Measurements from ENCODE around the gene GABBR1. TPM values are rescaled to one million over a fixed set of nuclear protein-coding genes. Genes with fewer than 3 reads are reported as not detected.

Gene GABBR1
- total RNA-seq, 1 donor from 2014 or later: 14.1 TPM

DNA sequence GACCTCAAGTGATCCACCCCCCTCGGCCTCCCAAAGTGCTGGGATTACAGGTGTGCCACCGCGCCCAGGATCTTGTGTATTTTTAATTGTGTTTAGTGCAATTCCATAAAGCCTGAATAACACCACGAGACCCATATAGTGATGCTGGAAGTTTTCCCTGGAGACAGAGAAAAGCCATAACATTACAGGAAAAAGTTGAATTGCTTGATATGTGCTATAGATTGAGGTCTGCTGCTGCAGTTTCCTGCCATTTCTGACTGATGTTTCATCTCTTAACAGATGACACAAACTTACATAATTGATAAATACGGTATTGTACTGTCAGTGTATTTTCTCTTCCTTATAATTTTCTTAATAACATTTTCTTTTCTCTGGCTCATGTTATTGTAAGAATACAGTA, 66.1 kb downstream of the GABBR1 start:
- Histone ChIP-seq H3K36me3 (ENCODE audit: control insufficient read depth, insufficient read depth, low read length) (no peaks in the 10 kb centered on the region), H3K27me3 (ENCODE audit: control insufficient read depth, insufficient read depth, low read length) (no peaks in the 10 kb centered on the region), H3K4me3 (ENCODE audit: low read depth, low read length) (no peak overlapping the region)
- TF ChIP-seq, protein P1, sequence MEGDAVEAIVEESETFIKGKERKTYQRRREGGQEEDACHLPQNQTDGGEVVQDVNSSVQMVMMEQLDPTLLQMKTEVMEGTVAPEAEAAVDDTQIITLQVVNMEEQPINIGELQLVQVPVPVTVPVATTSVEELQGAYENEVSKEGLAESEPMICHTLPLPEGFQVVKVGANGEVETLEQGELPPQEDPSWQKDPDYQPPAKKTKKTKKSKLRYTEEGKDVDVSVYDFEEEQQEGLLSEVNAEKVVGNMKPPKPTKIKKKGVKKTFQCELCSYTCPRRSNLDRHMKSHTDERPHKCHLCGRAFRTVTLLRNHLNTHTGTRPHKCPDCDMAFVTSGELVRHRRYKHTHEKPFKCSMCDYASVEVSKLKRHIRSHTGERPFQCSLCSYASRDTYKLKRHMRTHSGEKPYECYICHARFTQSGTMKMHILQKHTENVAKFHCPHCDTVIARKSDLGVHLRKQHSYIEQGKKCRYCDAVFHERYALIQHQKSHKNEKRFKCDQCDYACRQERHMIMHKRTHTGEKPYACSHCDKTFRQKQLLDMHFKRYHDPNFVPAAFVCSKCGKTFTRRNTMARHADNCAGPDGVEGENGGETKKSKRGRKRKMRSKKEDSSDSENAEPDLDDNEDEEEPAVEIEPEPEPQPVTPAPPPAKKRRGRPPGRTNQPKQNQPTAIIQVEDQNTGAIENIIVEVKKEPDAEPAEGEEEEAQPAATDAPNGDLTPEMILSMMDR (IDR thresholded peaks at IDR 0.05; ENCODE audit: insufficient read depth, low read length, poor library complexity, severe bottlenecking): no peak
- no peak for DNase-seq (ENCODE audit: low read depth)

DNA sequence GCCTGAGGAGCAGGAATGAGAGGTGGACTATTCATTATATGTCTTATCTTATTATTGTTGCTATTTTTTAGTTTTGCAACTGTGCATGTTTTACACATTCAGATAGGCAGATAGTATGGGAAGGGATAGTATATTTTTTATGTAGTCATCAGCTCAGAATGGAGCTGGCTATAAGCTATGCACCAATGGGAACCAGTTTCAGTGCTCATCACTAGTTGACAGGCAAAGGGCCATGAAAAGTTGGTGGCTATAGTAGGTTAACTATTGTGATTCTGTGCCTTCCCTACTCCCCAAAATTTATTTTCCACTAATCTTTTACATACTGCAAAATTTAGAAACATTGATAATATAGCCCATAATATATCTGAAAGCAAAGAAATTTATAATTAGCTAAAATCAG, 68.1 kb downstream of the GABBR1 start:
- Histone ChIP-seq H3K4me3 (ENCODE audit: low read depth, low read length) (no peak overlapping the region), H3K36me3 (ENCODE audit: control insufficient read depth, insufficient read depth, low read length) (no peaks in the 10 kb centered on the region), H3K27me3 (ENCODE audit: control insufficient read depth, insufficient read depth, low read length) (peaks cover 1% of the 10 kb centered on the region)
- no peak for DNase-seq (ENCODE audit: low read depth)
- TF ChIP-seq, protein P1 (IDR thresholded peaks at IDR 0.05; ENCODE audit: insufficient read depth, low read length, poor library complexity, severe bottlenecking): no peak

DNA sequence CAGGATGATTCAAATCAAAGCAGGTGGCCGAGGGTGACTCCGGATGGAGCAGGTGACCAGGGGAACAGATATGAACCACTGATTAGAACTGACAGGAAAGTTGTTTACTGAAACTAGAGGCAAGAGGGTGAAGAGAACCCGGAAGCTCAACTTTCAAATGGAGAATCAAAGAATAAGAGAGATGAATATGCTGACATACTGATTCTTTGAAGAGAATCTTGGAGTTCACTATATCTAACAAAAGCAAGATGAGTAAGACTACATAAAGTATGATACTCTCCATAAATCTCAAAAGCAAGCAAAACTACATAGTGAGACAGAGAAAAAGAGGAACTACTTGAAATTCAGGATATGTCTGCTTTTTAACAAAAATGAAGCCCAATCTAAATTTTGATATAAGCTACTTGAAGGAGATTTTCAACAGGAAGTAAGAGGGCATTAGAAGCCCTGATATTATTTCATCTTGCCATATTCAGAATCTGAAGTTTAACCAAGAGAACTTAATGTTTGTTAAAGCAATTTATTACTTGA, 69.5 kb downstream of the GABBR1 start:
- Histone ChIP-seq H3K4me3 (ENCODE audit: low read depth, low read length) (no peak overlapping the region), H3K27me3 (ENCODE audit: control insufficient read depth, insufficient read depth, low read length) (peaks cover 4% of the 10 kb centered on the region), H3K36me3 (ENCODE audit: control insufficient read depth, insufficient read depth, low read length) (no peaks in the 10 kb centered on the region)
- no peak for DNase-seq (ENCODE audit: low read depth)
- TF ChIP-seq, protein P1 (IDR thresholded peaks at IDR 0.05; ENCODE audit: insufficient read depth, low read length, poor library complexity, severe bottlenecking): no peak

DNA sequence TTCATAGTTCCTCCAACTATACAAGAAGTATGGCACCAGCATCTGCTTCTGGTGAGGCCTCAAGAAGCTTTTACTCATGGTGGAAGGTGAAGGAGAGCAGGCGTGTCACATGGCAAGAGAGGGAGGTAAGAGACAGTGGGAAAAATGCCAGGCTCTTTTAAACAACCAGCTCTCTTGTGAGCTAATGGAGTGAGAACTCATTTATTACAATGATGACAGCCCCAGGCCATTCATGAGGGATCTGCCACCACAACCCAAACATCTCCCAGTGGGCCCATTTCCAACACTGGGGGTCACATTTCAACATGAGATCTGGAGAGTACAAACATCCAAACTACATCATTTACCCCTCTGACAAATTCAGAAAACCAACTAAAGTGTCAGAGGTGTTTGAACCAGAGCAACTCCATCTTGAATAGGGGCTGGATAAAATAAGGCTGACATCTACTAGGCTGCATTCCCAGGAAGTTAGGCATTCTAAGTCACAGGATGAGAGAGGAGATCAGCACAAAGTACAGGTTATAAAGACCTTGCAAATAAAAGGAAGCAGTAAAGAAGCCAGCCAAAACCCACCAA, 71.3 kb downstream of the GABBR1 start:
- TF ChIP-seq, protein P1 (IDR thresholded peaks at IDR 0.05; ENCODE audit: insufficient read depth, low read length, poor library complexity, severe bottlenecking): no peak
- Histone ChIP-seq H3K36me3 (ENCODE audit: control insufficient read depth, insufficient read depth, low read length) (no peaks in the 10 kb centered on the region), H3K27me3 (ENCODE audit: control insufficient read depth, insufficient read depth, low read length) (peaks cover 4% of the 10 kb centered on the region), H3K4me3 (ENCODE audit: low read depth, low read length) (no peak overlapping the region)
- no peak for DNase-seq (ENCODE audit: low read depth)

DNA sequence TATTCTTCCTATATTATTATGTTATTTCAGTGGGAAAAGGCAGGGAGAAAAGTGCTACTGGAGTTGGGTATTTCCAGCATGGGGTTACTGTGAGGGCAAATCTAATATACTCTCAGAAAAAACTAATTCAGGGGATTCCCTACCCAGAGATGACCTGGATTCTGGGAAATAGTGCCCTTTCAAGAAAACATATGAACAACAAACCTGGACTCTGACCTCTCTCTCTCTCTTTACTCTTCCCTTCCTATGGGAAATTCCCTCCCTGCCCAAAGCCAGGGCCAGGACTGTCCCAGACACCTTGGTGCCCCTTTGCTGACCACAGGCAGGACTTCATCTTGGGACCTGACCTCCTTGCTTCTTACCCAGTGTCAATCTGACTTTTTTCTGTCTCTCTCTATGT, 71.9 kb downstream of the GABBR1 start:
- TF ChIP-seq, protein P1 (IDR thresholded peaks at IDR 0.05; ENCODE audit: insufficient read depth, low read length, poor library complexity, severe bottlenecking): no peak
- Histone ChIP-seq H3K4me3 (ENCODE audit: low read depth, low read length) (no peak overlapping the region), H3K27me3 (ENCODE audit: control insufficient read depth, insufficient read depth, low read length) (peaks cover 4% of the 10 kb centered on the region), H3K36me3 (ENCODE audit: control insufficient read depth, insufficient read depth, low read length) (no peaks in the 10 kb centered on the region)
- DNase-seq (ENCODE audit: low read depth): no peak
